Measurements from ENCODE around the gene CAMTA1. TPM values are rescaled to one million over a fixed set of nuclear protein-coding genes. Genes with fewer than 3 reads are reported as not detected.
"Not testable (repeated sequence)": the region's sequence is repeated elsewhere in the genome, so short reads cannot be mapped to it uniquely, and the experiment has no call there.

CAMTA1 gene
- total RNA-seq, 1 experiment from 2014 or later: 85.2 TPM

DNA sequence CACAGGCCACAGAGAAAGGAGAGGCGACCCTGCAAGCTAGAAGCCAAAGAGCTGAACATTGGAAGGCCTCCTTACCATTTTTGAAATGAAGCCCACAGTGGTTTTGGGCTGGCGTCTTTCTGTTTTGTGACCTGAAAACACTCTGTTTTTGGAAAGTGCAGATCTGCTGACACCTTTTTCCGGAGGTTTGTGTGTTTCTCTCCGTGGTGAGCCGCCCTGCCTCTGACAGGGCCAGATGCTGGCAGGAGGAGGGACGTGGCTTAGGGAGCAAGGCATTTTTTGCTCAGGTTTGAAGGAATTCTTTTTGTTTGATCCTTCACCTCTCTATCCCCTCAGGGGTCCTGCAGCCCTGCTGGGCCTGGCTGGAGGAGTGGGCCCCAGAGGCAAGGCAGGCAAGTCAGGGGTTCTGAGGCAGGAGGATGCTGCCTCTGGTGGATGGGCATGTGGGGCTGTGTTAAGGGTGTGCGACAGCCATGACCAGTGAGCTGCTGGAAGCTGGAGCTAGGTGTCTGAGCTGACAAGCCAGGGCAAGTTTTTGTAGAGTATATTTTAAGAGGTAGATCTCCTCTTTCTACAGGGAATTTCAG is 133.8 kb downstream of the CAMTA1 start:
- intact Hi-C loops (cut with micrococcal nuclease; ENCODE audit: unreplicated experiment): no loop called here
- Histone ChIP-seq H3K27ac (ENCODE audit: low read depth, low read length, poor library complexity, severe bottlenecking) (no peak overlapping the region), H3K9me3 (ENCODE audit: low read depth, low read length, poor library complexity, severe bottlenecking) (no peaks in the 10 kb centered on the region), H3K27me3 (replicated peaks; ENCODE audit: insufficient read depth, low read depth, low read length, poor library complexity) (no peaks in the 10 kb centered on the region), H3K4me1 (ENCODE audit: insufficient read depth, low read length, poor library complexity, severe bottlenecking) (no peaks in the 10 kb centered on the region), H3K36me3 (ENCODE audit: insufficient read depth, low read length, poor library complexity, severe bottlenecking) (no peaks in the 10 kb centered on the region), H3K4me3 (ENCODE audit: low read depth, low read length, poor library complexity, severe bottlenecking) (no peak overlapping the region)
- POLR2A ChIA-PET (ENCODE audit: low non-redundant PET): interaction anchor here (0.5 kb wide), 1 partner anchor 1251 kb away, joined by 11 read pairs; no protein-coding TSS in a partner anchor
- DNase-seq (ENCODE audit: low spot score): no peak
- BruUV-seq (replicated peaks): no TSS peak
- CTCF ChIA-PET: no interaction called here
- TF ChIP-seq EZH2 (IDR thresholded peaks at IDR 0.05; ENCODE audit: borderline replicate concordance, low read depth, low read length, poor library complexity, severe bottlenecking) (no peak), CTCF (conservative IDR thresholded peaks at IDR 0.05; ENCODE audit: low read depth, low read length) (no peak)

- POLR2A ChIA-PET (ENCODE audit: low non-redundant PET): interaction anchor here (0.6 kb wide), 1 partner anchor 315 kb away, joined by 10 read pairs; no protein-coding TSS in a partner anchor
- CTCF ChIA-PET; intact Hi-C loops (cut with micrococcal nuclease; ENCODE audit: unreplicated experiment); H3K4me3 ChIP-seq (ENCODE audit: low read depth, low read length, poor library complexity, severe bottlenecking); H3K4me1 ChIP-seq (ENCODE audit: insufficient read depth, low read length, poor library complexity, severe bottlenecking); H3K27ac ChIP-seq (ENCODE audit: low read depth, low read length, poor library complexity, severe bottlenecking); DNase-seq (ENCODE audit: low spot score); H3K36me3 ChIP-seq (ENCODE audit: insufficient read depth, low read length, poor library complexity, severe bottlenecking); BruUV-seq (replicated peaks); H3K27me3 ChIP-seq (replicated peaks; ENCODE audit: insufficient read depth, low read depth, low read length, poor library complexity); H3K9me3 ChIP-seq (ENCODE audit: low read depth, low read length, poor library complexity, severe bottlenecking): not testable (repeated sequence)
Measured at GRCh38 chr1:6921506-6921905, 136.3 kb downstream of the CAMTA1 start.

DNA sequence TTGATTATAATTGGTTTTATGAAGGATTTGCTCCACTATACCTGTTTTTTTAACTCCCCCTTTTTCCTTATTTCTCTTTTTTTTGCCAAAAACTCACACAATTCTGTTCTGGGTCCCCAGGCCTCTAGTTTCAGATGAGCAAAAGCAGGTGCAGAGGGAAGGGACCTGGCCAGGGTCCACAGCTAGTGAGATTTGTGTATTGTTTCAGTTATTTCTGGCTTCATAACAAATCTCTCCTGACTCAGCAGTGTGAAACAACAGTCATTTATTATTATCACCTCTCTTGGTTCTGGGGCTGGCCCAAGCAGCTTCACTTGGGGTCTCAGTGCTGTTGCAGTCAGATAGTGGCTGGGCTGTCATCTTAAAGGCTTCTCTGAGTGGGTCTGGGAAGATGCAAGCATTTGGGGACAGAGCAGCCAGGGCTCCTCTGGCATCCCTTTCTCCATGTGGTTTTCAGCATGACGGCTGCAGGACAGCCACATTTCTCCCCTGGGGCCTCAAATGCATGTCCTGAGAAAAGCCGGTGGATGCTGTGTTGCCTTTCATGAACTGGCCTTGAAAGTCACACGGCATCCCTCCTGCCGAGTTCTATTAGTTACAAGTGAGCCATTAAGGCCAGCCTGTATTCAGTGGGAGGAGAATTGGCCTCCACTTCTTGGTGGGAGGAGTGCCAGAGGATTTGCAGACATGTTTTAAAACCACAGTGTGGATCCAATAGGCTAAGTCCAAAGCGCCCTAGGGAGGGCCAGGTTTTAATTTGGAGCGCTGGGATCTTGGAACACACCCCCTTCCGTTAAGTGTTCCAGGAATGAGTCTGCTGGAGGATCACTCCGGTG is 137.1 kb downstream of the CAMTA1 start:
- Histone ChIP-seq H3K27me3 (replicated peaks; ENCODE audit: insufficient read depth, low read depth, low read length, poor library complexity) (no peaks in the 10 kb centered on the region), H3K27ac (ENCODE audit: low read depth, low read length, poor library complexity, severe bottlenecking) (no peak overlapping the region), H3K9me3 (ENCODE audit: low read depth, low read length, poor library complexity, severe bottlenecking) (no peaks in the 10 kb centered on the region), H3K4me3 (ENCODE audit: low read depth, low read length, poor library complexity, severe bottlenecking) (no peak overlapping the region), H3K4me1 (ENCODE audit: insufficient read depth, low read length, poor library complexity, severe bottlenecking) (no peaks in the 10 kb centered on the region), H3K36me3 (ENCODE audit: insufficient read depth, low read length, poor library complexity, severe bottlenecking) (no peaks in the 10 kb centered on the region)
- intact Hi-C loops (cut with micrococcal nuclease; ENCODE audit: unreplicated experiment): no loop called here
- POLR2A ChIA-PET (ENCODE audit: low non-redundant PET): interaction anchor here (0.6 kb wide), 1 partner anchor 316 kb away, joined by 10 read pairs; no protein-coding TSS in a partner anchor
- TF ChIP-seq CTCF (conservative IDR thresholded peaks at IDR 0.05; ENCODE audit: low read depth, low read length): no peak
- CTCF ChIA-PET: interaction anchor here (0.5 kb wide), 1 partner anchor 1056 kb away, joined by 9 read pairs; no protein-coding TSS in a partner anchor
- DNase-seq (ENCODE audit: low spot score): peak; percentile 72
- BruUV-seq (replicated peaks): no TSS peak

All from A673 (cell line).